Body of pancreas (tissue), 4 donors: ENCODE measurements around the gene EFNA5. TPM values are rescaled to one million over a fixed set of nuclear protein-coding genes. Genes with fewer than 3 reads are reported as not detected.

Experiments used
- ATAC-seq: fragments of 150-250 bp; one replicate; pipeline ENCODE4 v1.9.1; 2016
- DNase-seq, 4 donors: peaks; one replicate each; pipeline ENCODE4 v3.0.0-alpha.2; 2019
- H3K27ac ChIP-seq, 4 donors: fragments of 200-600 bp; sonication (generic); 1 replicate in 3 of 4; 2 replicates in 1 of 4; pipeline versions ENCODE4 v1.5.1 to v1.6.1; 2016 to 2019; ENCODE audit warnings: mild to moderate bottlenecking in 1 of 4, mixed read lengths in 1 of 4, moderate library complexity in 1 of 4
- H3K27me3 ChIP-seq, 2 donors: fragments of 200-600 bp; sonication (generic); one replicate each; pipeline ENCODE4 v1.6.0; 2016; ENCODE audit warnings: mild to moderate bottlenecking in 1 of 2
- H3K36me3 ChIP-seq, 2 donors: fragments of 200-600 bp; sonication (generic); replicated peaks in 1 of 2; 2 replicates each; pipeline ENCODE4 v1.5.1; 2016; ENCODE audit warnings: low read depth in 2 of 2; ENCODE audit not compliant: insufficient read depth in 1 of 2
- H3K4me1 ChIP-seq: fragments of 200-600 bp; sonication (generic); one replicate; pipeline ENCODE4 v1.6.0; 2016
- H3K4me3 ChIP-seq, 2 donors: fragments of 200-600 bp; sonication (generic); 1 replicate in 1 of 2; 2 replicates in 1 of 2; pipeline ENCODE4 v1.5.1; 2016 to 2019
- H3K9me3 ChIP-seq, 3 donors: fragments of 200-600 bp; sonication (generic); 1 replicate in 2 of 3; 2 replicates in 1 of 3; pipeline ENCODE4 v1.5.1; 2016
- POLR2A ChIP-seq, 3 donors: fragments of 450-650 bp; IDR thresholded peaks; one replicate each; pipeline ENCODE4 v1.6.1; 2016; ENCODE audit warnings: antibody characterized with exemption in 3 of 3, mild to moderate bottlenecking in 2 of 3
- WGBS, 2 donors: methylation state at CpG; one replicate each; pipeline ENCODE4 v1.1.5; 2017; 5-methylcytosine and 5-hydroxymethylcytosine counted together
- intact Hi-C: fragments of 100-400 bp; cut with DNase I; formaldehyde crosslinking; loops from one replicate; pipeline ENCODE4 v1.15.1; 2023
- total RNA-seq, 2 donors: library from RNA; depleted of rRNA; stranded (reverse); fragments of >200 nt; gene quantifications; one replicate each; pipeline ENCODE4 v1.1.0, GENCODE V29; 2016
- TF ChIP-seq, protein P1 (sequence below), 7 experiments: fragments of 450-650 bp in 4 of 7; fragments of 200-600 bp in 3 of 7; sonication (generic) in 3 of 7; IDR thresholded peaks; one replicate each; pipeline ENCODE4 v1.5.1; 2016 to 2019; ENCODE audit warnings: antibody characterized with exemption in 7 of 7

EFNA5 gene
- total RNA-seq, 2 donors from 2014 or later = 1.3 to 3.4 TPM

GRCh38 chr5:107553117-107553555 lies 117.6 kb downstream of the EFNA5 start:
- DNase-seq (no peak), ATAC-seq (no peak)
- H3K36me3 ChIP-seq = no peaks in the 10 kb centered on the region
- no peaks in the 10 kb centered on the region for H3K9me3 ChIP-seq
- no peaks in the 10 kb centered on the region for H3K4me1 ChIP-seq
- intact Hi-C loops = no loop called here
- no peak overlapping the region for H3K27ac ChIP-seq
- H3K27me3 ChIP-seq = no peaks in the 10 kb centered on the region
- H3K4me3 ChIP-seq = no peak overlapping the region
- WGBS, 2 donors = 68 to 75% methylated on average over 7 of the region's 7 CpGs
- no peak for TF ChIP-seq POLR2A (IDR thresholded peaks at IDR 0.05)
- TF ChIP-seq, protein P1, sequence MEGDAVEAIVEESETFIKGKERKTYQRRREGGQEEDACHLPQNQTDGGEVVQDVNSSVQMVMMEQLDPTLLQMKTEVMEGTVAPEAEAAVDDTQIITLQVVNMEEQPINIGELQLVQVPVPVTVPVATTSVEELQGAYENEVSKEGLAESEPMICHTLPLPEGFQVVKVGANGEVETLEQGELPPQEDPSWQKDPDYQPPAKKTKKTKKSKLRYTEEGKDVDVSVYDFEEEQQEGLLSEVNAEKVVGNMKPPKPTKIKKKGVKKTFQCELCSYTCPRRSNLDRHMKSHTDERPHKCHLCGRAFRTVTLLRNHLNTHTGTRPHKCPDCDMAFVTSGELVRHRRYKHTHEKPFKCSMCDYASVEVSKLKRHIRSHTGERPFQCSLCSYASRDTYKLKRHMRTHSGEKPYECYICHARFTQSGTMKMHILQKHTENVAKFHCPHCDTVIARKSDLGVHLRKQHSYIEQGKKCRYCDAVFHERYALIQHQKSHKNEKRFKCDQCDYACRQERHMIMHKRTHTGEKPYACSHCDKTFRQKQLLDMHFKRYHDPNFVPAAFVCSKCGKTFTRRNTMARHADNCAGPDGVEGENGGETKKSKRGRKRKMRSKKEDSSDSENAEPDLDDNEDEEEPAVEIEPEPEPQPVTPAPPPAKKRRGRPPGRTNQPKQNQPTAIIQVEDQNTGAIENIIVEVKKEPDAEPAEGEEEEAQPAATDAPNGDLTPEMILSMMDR (IDR thresholded peaks at IDR 0.05) = no peak

- Histone ChIP-seq H3K4me3 (no peak overlapping the region), H3K9me3 (no peaks in the 10 kb centered on the region), H3K36me3 (no peaks in the 10 kb centered on the region), H3K27me3 (no peaks in the 10 kb centered on the region), H3K4me1 (no peaks in the 10 kb centered on the region), H3K27ac (no peak overlapping the region)
- 64 to 66% methylated on average over 3 of the region's 3 CpGs for WGBS, 2 donors
- no peak for TF ChIP-seq POLR2A (IDR thresholded peaks at IDR 0.05)
- TF ChIP-seq, protein P1 (IDR thresholded peaks at IDR 0.05) = no peak
- DNase-seq (no peak), ATAC-seq (no peak)
- intact Hi-C loops = no loop called here
Measured at GRCh38 chr5:107551088-107551487, 119.6 kb downstream of the EFNA5 start.

GRCh38 chr5:107549567-107549966 lies 121.2 kb downstream of the EFNA5 start:
- ATAC-seq (no peak), DNase-seq (no peak)
- Histone ChIP-seq H3K9me3 (no peaks in the 10 kb centered on the region), H3K4me3 (no peak overlapping the region), H3K4me1 (peaks cover 10% of the 10 kb centered on the region), H3K27ac (no peak overlapping the region), H3K36me3 (no peaks in the 10 kb centered on the region), H3K27me3 (no peaks in the 10 kb centered on the region)
- WGBS, 2 donors = 87 to 93% methylated on average over 2 of the region's 2 CpGs
- intact Hi-C loops = no loop called here
- TF ChIP-seq POLR2A (IDR thresholded peaks at IDR 0.05) = no peak
- TF ChIP-seq, protein P1 (IDR thresholded peaks at IDR 0.05) = no peak

DNA sequence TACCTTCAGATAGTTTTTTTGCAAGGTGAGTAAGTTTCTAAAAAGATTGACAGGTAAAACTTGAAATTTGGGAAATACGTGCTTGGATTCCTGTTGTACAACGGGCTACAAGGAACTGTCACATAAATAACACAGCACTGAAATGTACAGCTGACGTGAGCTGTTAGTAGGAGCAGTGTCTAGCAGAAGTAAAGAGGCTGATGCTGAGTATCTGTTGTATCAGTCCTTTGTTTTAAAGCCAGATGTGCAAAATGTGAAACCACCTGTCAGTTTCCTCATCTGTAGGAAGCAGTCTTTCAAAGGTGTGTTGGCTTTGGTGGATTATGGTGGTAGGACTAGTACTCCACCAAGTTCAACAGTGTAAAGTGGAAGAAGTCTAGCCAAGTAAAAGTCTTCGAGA lies 122.3 kb downstream of the EFNA5 start:
- no peak for ATAC-seq
- Histone ChIP-seq H3K36me3 (no peaks in the 10 kb centered on the region), H3K27me3 (no peaks in the 10 kb centered on the region), H3K27ac (no peak overlapping the region), H3K4me1 (peaks cover 21% of the 10 kb centered on the region), H3K9me3 (no peaks in the 10 kb centered on the region), H3K4me3 (no peak overlapping the region)
- intact Hi-C loops = no loop called here
- DNase-seq = no peak
- no peak for TF ChIP-seq POLR2A (IDR thresholded peaks at IDR 0.05)
- TF ChIP-seq, protein P1 (IDR thresholded peaks at IDR 0.05) = no peak
- 82 to 93% methylated on average over 4 of the region's 4 CpGs for WGBS, 2 donors

DNA sequence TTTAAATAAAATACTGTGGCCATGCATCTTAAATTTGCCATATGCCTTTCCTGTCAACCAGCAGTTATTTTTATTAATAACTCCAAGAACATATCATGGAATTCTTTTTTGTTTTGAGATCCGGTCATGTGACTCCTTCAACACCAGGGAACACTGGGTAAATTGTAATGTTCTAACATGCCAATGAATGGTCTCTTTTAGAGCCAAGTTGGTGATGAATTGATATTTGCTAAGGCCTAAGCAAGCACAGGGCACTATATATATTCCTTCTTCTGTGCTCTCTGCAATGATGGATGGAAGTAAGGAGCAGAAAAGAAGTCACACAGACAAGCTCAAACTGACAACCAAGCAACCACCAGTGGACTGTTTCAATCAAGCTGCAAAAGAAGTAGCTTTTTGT lies 124.0 kb downstream of the EFNA5 start:
- H3K36me3 ChIP-seq = no peaks in the 10 kb centered on the region
- intact Hi-C loops = no loop called here
- no peak overlapping the region for H3K27ac ChIP-seq
- no peaks in the 10 kb centered on the region for H3K9me3 ChIP-seq
- TF ChIP-seq, protein P1 (IDR thresholded peaks at IDR 0.05) = no peak
- TF ChIP-seq POLR2A (IDR thresholded peaks at IDR 0.05) = no peak
- H3K4me1 ChIP-seq = peaks cover 37% of the 10 kb centered on the region
- H3K4me3 ChIP-seq = no peak overlapping the region
- ATAC-seq (no peak), DNase-seq (no peak)
- 82 to 87% methylated on average over 1 of the region's 1 CpG for WGBS, 2 donors
- H3K27me3 ChIP-seq = no peaks in the 10 kb centered on the region
